Progenitor cell of endocrine pancreas (in vitro differentiated cells): Measurements from ENCODE around the gene RAB8A. TPM values are rescaled to one million over a fixed set of nuclear protein-coding genes. Genes with fewer than 3 reads are reported as not detected.
A peak's percentile ranks its signal among the peaks of the same experiment; 100 is the strongest.

Experiments used
- DNase-seq: peaks from one replicate; pipeline ENCODE4 v3.0.0; 2021; ENCODE audit warnings: low spot score; ENCODE audit not compliant: unreplicated experiment
- H3K27ac Mint-ChIP-seq: 2 replicates; pipeline ENCODE4 v1.8.0; 2021; ENCODE audit warnings: mild to moderate bottlenecking, moderate library complexity, mixed read lengths
- H3K27me3 Mint-ChIP-seq: 2 replicates; pipeline ENCODE4 v1.8.0; 2021; ENCODE audit warnings: mixed read lengths
- H3K36me3 Mint-ChIP-seq: 2 replicates; pipeline ENCODE4 v1.8.0; 2022; ENCODE audit warnings: mixed read lengths; ENCODE audit not compliant: insufficient read depth
- H3K4me1 Mint-ChIP-seq: 2 replicates; pipeline ENCODE4 v1.8.0; 2021; ENCODE audit warnings: low read depth, mixed read lengths
- H3K4me3 Mint-ChIP-seq: 2 replicates; pipeline ENCODE4 v1.8.0; 2021; ENCODE audit warnings: low read depth, mild to moderate bottlenecking, moderate library complexity, mixed read lengths
- H3K9me3 Mint-ChIP-seq: 2 replicates; pipeline ENCODE4 v1.8.0; 2021; ENCODE audit warnings: low read depth, mixed read lengths
- CTCF ChIP-seq: fragments of 200-600 bp; sonication (generic); IDR thresholded peaks from one replicate; pipeline ENCODE4 v1.5.0; 2021; ENCODE audit warnings: antibody characterized with exemption, mild to moderate bottlenecking; ENCODE audit not compliant: unreplicated experiment
- total RNA-seq: library from RNA; stranded (reverse); gene quantifications from 2 replicates; pipeline ENCODE4 v1.2.1, GENCODE V29; 2021

The RAB8A gene
- total RNA-seq, 1 donor from 2014 or later: 67.5 TPM

- Mint-ChIP-seq H3K4me3 (no peak overlapping the region), H3K27me3 (no peaks in the 10 kb centered on the region), H3K9me3 (no peaks in the 10 kb centered on the region), H3K4me1 (peaks cover 22% of the 10 kb centered on the region), H3K27ac (peak overlapping the region; percentile 20), H3K36me3 (peaks cover 39% of the 10 kb centered on the region)
- DNase-seq: no peak
- no peak for TF ChIP-seq CTCF
Measured at GRCh38 chr19:16091546-16092475, 19.9 kb upstream of the RAB8A start.

GRCh38 chr19:16094360-16095070 is 17.2 kb upstream of the RAB8A start:
- no peak overlapping the region for H3K4me3 Mint-ChIP-seq
- peaks cover 44% of the 10 kb centered on the region for H3K36me3 Mint-ChIP-seq
- H3K27me3 Mint-ChIP-seq: no peaks in the 10 kb centered on the region
- no peak overlapping the region for H3K27ac Mint-ChIP-seq
- peaks cover 17% of the 10 kb centered on the region for H3K4me1 Mint-ChIP-seq
- H3K9me3 Mint-ChIP-seq: no peaks in the 10 kb centered on the region
- DNase-seq: no peak
- TF ChIP-seq CTCF: no peak

- Mint-ChIP-seq H3K27me3 (no peaks in the 10 kb centered on the region), H3K9me3 (no peaks in the 10 kb centered on the region), H3K27ac (peak overlapping the region; percentile 14), H3K4me1 (peaks cover 17% of the 10 kb centered on the region), H3K36me3 (peaks cover 50% of the 10 kb centered on the region), H3K4me3 (no peak overlapping the region)
- TF ChIP-seq CTCF: no peak
- no peak for DNase-seq
Measured at GRCh38 chr19:16095071-16095571, 16.6 kb upstream of the RAB8A start.

GRCh38 chr19:16096280-16096855 is 15.3 kb upstream of the RAB8A start:
- Mint-ChIP-seq H3K36me3 (peaks cover 53% of the 10 kb centered on the region), H3K27ac (no peak overlapping the region), H3K4me3 (no peak overlapping the region), H3K4me1 (peaks cover 17% of the 10 kb centered on the region), H3K27me3 (no peaks in the 10 kb centered on the region), H3K9me3 (no peaks in the 10 kb centered on the region)
- no peak for TF ChIP-seq CTCF
- DNase-seq: no peak

- Mint-ChIP-seq H3K4me3 (no peak overlapping the region), H3K9me3 (no peaks in the 10 kb centered on the region), H3K36me3 (peaks cover 53% of the 10 kb centered on the region), H3K4me1 (peaks cover 22% of the 10 kb centered on the region), H3K27ac (peak overlapping the region; percentile 84), H3K27me3 (no peaks in the 10 kb centered on the region)
- DNase-seq: no peak
- no peak for TF ChIP-seq CTCF
Measured at GRCh38 chr19:16098416-16098768, 13.3 kb upstream of the RAB8A start.
